UCSD-AML1 (cell line): ENCODE data around the gene GRK6.

Source experiments
- DNase-seq: peaks from one replicate; lab custom pipeline; 2025; ENCODE audit not compliant: unreplicated experiment; lab: John Stamatoyannopoulos, UW

The GRK6 gene

DNA sequence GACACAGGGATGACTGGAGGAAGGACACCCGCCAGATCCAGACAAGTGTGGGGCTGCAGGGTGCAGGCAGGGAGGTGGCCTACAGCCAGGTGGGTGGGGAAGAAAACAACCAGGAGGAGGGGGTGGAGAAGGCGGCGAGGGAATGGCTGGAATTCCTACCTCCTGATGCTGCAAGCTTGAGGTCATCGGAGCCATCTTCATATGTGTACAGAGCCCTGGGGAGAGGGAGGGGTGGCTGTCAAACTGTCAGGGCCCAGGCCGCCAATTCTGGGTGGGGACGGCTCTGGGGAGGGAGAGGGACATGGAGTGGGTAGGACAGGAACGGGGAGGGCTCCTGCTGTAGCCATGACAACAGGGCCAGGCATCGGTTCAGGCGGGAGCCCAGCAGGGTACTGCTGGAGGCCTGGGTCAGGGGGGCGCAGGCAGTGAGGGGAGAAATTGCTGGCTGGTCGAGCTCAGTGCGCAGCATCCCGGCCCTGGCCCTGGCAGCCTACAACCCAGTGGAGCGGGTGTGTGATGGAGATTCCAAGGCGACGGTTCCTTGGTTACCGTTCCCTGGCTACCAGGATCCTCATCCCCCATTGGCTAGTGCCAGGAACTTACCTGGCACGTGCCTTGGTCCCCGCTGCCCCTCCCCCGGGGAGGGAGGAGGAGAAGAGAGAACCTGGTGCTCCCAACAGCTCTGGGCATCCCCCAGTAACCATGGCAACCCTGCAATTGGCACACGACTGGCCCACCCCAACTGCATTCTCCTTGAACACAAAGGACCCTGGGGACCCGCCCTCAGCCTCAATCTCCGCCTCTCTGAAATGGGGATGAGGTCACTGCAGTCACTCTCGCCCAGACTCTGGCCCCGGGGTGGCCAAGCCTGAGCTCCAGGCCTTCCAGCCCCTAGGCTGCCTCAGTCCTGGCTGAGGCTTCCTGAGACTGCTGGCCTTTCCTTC, 42.5 kb downstream of the GRK6 start:
- DNase-seq: no peak

DNA sequence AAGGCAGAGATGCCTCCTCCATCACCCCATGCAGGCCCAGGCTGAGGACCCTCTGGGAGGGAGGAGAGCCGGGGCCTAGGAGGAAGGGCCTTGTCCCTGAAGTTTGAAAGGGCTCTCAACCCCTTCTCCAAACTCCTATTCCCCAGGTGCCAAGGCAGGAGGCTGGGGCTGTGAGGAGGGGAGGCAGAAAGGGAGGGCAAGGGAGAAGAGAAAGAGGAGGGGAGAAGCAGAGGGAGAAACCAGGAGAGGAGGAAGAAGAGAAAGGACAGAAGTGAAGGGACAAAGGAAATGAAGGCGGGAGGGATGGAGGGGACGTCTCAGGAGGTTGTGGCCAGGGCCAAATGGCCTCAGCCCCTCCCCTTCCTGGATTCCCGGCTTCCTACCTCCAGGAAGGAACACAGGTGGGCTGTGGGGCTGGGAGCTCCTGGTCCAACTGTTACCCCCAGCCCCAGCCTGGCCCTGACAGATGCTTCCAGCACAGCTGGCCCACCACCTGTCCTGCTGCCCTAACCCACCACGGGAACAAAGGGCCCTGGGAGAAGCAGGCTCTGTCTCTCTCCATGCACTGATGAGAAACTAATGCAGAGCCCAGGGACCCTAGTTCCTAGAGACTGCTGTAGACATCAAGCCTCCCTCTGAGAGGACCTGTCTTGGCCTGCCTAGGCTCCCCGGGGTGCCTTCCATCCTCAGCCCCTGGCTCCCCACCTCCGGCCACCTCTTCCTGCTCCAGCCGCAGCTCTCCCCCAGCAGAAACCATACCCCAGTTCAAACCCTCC, 43.5 kb downstream of the GRK6 start:
- DNase-seq: no peak

DNA sequence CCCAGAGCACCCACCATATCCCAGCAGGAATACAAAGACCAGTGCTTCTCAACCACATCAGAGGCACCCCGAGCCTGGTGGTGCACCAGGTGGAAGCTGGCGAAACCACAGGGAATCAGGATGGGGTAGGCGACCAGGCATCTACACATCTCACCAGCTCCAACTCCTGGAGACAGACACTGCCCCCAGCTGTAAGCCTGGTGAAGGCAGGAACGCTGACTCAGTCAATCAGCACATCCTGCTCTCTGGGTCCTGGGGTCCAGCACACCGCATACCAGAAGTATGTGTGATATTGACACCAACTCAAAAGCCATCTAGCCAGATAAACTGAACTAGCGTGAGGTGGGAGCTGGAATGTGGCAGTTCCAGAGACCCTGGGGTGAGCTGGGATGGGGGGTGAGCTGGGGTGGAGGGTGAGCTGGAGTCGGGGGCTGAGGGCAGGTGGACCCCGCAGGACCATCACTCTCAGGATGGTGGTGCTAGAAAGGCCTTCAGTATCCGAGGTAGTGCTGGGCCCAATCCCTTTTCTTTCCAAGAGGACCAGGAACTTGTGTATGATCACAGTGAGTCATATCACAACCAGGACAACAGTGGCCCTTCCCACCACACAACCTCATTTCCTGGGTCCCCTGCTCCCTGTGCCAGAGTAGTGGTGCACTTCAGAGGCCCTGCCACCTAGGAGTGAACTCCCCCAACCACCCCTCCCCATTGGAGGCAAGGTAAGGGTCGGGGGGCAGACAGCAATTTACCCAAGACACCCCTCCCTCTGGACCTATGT, 44.5 kb downstream of the GRK6 start:
- no peak for DNase-seq

DNA sequence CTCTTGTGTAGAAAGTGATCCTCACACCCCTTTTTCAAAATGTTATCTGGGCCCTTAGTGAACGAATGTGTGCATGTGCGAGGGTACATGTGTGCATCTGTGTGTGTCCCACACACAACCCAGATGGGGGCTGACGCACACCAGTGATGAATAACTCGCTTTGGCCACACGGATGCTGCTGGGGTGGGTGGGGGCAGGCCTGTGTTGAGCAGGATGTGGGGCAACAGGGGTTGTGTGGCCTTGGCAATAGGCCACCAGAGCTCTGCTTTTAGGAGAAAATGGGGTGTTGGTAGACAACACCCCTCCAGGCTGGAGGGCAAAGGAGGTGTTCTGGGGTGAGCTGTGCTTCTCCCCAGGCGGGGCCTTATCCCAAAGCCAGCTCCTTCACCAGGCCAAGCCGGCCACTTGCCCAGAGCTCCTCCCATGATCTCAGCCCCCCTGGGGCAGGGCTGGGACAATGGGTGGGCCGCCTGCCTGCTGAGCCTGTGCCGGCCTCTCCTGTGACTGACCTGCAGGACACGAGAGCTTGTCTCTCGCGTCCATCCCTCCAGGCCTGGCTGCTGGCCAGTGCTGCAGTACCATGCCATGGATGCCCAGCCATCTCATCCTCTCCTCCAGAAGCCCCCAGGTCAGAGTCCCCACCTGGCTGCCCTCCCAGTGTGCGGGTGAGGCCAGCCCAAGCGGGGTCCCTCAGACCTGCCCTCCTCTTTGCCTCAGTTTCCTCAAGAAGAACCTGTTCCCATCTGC, 45.3 kb downstream of the GRK6 start:
- DNase-seq: no peak

DNA sequence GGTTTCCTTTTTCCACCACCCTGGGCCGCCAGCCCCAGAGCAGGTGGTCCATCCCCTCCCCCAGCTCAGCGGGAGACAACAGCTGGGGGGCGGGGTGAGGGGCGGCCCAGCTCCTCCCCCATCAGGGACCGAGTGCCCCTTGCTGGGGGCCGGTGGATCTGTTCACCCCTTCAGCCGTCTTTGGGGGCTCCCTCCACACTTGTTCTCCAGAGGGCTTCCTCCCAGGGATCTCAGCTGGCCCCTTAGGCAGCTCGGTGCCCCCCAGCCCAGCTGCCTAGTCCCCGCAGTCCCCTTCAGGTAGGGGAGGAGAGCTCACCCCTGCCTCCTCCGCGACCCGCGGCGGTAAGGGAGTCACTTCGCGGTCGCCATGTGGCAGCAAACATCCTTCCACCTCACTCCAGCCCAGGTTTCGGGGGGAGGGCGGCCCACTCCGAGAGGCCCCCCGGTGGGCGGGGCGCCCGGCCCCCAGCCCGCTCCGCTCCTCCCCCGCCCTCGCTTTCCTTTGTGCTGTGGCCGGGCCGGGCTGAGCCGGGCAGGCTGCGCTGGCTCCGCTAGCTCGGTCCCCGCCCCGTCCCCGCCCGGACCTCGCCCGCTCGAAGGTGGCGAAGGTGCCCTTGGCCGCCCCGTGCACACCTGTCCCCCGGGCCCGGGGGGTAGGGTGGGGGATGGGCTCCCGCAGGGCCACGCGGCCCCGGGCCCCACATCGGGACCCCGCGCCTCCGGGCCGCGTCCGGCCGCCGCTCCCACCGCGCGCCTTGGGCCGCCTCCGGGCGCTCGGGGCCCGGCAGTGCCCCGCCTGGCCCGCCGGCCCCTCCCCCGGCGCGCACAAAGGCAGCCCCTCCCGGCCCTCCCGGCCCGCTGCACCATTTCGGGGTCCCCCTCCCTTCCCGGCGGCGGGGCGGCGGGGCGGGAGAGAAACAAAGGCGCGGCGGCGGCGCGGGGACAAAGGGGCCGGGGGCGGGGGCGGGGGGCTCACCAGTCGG, 46.3 kb downstream of the GRK6 start:
- peak; percentile 68 for DNase-seq

DNA sequence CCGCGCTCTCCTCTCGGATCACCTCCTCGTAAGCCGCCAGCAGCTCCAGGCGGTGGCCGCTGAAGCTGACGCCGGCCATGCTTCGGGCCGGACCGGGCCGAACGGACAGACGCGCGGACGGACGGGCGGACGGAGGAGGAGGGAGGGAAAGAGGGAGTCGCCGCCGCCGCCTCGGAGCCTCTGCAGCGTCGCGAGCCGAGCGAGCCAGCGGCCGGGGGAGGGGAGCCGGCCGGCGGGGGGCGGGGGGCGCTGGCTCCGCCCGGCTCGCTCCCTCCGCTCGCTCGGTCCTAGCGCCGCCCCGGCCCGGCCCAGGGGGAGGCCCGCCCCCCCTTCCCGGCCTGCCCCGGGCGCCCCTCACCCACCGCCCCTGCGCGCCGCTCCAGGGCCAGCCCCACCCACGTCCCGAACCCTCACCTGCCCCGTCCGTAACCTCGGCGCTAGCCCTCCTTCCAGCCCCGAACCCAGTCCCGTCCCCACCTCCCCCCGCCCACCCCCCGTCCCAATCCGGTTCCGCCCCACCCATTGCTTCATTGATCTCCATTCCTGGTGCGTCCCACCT, 47.0 kb downstream of the GRK6 start, which contains the start of gene DBN1:
Gene DBN1 (minus strand): TSS at position 192 of the 559 bp plus-strand sequence. CDS start 113 bp downstream, at position 79.
- peak; percentile 58 for DNase-seq

DNA sequence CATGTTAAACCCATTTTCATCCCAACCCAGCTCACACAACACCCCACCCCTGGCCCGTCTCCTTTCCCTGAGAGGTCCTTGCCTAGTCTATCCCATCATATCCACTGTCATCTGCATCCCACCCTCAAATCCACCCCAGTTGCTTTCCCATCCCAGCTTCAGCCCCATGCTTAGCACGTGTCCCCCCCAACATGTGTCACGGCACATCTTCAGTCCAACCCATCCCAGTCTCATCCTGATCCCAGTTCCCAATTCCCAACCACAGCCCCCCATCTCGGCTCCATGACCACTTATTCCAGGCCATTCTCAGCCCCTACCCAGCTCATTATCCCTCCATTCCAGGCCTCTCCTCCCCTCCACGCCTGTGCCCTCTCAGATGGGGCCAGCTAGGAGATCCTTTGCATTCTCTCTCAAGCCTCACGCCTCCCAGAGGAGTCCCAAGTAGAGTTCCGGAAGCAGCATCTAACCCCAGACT, 47.6 kb downstream of the GRK6 start:
- no peak for DNase-seq

DNA sequence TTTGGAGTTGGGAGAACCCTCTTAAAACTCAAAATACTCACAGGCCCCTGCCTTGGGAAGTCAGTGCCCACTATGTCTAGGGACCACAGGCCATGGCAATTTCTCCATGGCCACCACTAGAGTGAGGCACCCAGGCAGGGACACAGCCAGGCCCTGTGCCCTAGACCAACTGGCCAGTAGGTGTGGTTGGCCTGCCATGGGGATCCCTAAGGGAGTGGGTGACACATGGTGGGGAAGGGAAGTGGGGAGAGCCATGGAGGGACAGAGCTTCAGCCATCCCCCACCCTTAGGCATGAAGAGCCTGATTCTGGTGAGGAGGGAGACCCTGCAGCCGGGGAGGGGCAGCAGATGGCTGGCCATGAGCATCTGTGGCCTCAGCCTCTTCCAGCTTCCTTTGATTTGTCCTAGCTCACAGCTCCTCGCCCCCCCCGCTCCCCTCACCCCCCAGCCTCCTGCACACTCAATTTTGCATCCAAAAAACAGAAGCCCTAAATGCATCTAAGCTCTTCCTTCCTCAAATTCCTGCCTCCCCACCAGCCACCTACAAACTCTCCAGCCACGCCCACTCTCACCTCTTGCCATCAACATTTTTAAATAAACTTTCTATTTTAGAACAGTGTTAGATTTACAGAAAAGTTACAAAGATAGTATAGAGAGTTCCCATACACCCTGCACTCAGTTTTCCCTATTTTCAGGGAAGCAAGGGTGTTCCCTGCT, 48.5 kb downstream of the GRK6 start:
- DNase-seq: no peak

DNA sequence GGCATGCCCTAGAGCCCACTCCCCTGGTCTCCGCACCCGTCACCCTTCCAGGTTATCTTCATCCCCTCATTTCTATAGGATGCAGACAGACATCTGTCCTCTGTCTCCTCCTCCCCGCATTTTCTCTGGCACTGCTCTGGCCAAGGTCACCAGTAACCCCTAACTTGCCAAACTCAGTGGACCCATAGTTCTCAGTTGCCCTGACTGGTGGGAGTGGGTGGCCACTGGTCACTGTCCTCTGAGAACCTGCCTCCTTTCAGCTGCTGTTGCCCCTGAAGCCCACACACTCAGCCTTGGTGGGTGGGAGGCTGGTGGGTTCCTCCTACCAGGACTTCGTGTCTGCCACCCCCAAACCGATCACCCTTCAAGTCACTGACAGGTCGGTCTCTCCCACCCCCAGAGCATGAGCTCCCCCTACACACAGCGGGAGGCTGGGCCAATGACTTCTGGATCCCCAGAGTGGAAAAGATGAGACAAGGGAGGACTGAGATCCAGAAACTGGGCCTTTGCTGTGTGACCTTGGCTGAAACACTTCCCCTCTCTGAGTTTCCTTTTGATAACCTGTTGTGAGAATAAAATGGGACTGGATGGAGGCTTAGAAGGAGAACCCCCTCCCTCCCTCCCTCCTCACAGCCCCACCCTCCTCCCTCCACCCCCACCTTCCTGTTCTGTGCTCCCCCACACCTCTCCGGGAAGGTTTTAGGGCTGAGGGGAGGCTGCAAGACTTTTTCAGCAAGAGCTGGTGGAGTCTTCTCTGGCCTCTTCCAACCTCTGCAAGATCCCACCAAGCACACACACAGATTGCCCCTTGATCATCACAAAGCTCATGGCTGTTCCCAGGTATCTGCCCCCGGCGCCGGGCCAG, 49.3 kb downstream of the GRK6 start:
- no peak for DNase-seq

DNA sequence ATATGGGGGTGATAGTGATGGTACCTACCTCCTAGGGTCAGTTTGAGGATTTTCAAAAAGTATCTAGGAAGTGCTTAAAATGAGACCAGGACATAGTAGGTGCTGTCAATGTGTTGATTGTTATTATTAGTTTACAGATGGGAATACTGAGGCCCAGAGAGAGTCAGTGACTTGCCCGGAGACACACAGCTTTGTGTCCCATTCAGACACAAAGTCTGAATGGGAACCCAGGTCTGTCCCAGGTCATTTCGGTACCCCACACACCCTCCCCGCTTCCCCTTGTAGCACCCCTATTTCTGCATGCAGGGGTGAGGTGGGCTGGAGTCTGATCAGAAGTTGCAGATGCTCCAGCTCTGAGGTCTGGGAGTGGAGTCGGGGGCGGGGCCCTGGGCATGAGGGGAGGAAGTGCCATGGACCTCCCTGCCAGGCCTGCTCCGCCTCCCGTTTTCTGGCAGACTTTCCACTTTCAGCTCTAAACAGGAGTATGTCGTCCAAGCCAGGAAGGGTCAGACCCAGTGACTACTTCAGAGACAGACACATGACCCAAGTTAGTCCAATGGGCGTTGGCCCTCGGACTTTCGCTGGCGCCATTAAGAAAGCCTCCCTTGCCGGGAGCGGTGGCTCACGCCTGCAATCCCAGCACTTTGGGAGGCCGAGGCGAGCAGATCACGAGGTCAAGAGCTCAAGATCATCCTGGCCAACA, 50.2 kb downstream of the GRK6 start:
- DNase-seq: no peak

DNA sequence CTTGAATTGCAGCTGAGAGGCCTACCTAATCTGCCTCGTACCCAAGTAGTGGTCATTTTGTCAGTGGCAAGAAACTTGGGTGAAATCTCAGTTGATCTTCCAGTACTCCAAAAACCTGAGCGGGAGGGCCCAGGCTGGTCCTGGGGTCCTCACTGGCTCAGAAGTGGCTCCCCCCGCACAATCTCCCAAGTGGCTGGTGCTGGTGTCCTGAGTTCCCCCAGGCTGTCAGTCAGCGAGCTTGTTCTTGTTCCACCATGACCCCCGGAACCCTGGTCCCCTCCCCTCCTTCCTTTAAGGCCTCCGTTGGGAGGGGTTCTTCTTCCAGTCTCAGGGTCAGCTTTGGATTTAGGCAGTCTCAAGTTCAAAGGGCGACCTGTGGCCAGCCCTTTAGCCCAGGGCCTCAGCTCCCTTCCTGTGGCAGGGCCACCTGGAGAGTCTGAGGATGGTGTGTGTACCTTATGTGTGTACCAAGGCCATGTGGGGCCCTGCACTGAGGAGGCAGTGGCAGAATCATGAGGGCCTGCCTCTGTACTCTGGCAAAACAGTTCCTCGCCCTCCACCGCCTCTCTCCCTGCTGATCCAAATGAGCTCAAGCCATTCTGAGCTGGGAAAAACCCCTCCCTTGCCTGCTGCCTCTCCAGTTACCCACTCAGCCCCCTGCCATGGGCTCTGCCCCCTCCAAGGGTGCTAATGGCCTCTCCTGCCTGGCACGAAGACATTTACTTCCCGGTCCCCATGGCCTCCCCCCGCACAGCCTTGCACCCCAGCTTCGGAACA, 51.4 kb downstream of the GRK6 start:
- DNase-seq: no peak

DNA sequence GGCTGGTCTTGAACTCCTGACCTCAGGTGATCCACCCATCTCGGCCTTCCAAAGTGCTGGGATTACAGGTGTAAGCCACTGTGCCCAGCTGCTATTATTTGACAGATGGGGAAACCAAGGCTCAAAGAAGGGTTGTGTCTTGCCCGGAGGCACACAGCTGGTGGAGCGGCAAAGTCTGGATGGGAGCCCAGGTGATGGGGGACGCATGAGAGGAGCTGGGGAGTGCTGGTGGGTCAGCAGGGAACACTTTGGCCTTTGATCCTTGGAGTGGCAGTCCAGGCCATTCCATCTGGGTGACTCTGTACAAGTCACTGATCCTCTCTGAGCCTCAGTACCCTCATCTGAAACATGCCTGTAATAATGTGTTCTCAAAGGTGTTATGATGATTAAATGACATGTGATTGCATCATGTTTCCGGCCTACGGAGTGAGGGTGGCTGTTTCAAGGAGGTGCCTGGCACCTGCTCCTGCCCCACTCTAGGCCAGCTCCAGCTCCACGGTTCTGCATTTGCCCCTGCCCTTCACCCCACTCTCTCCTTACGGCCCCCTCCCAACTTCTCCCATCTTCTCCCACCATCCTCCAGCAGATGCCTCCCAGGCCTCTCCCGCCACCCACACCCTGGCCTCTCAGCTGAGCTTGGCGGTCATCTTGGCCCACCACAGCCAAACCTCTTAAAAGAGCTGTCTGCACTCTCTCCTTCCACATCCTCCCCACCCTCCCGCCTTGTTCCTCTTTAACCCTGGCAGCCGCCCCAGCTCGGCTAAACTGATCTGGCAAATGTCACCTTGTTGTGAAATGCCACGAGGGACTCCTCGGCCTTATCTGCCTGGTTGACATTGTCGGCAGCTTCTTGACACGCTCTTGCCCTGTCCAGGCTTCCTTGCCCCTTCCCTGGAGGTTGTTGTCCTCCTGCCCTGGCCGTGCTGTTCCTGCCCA, 52.5 kb downstream of the GRK6 start:
- peak; percentile 62 for DNase-seq

DNA sequence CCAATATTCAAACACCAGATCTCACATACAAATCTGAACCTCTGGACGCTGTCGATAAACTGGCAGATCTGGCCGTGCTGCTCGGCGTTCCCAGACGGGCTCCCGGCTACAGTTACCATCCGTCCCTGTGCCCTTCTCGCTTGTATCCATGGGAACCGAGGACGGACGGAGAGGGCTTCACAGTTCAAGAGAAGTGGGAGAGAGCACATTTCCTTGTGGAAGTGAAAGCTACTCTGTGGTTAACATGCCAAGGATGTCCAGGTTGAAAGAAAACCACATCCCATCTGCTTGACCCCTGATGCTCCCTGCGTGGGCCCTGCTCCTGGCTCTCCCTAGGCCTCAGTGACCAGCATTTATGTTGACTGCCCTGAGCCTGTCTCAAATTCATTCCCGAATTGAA, 53.3 kb downstream of the GRK6 start:
- no peak for DNase-seq

DNA sequence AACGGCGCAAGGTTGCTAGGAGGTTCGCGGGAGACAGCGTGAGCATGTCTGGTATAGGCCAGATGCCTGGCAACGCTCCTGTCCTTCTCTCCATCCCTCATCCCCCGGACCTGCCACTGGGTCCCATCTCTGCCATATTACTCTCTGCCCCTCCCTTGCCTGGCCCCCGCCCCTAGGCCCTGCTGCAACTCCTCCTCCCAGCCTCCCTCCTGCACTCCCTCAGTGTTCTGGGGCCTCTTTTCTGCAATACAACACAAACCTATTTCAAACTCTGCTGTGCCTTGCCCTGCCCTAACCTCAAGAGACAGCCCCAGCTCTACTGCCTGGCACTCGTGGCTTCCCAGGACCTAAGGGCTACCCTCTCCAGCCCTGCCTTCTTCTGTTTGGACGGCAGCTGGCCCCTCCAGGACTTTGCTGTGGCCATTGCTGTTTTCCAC, 55.9 kb downstream of the GRK6 start:
- DNase-seq: no peak

DNA sequence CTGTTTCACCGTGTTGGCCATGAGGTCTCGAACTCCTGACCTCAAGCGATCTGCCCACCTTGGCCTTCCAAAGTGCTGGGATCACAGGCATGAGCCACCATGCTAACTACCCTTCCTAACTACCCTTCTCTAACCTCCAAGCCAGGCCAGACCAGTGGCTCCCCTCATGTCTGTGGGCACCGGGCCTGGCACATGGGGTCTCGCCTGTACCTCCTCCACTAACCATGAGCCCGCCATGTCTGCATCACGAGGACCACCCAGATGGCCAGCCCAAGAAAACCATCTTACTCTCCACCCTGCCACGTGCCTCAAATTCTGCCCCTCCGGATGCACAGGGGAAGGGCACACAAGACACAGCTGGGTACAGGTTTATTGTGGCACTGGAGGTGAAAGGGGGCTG, 56.6 kb downstream of the GRK6 start:
- no peak for DNase-seq
